Suprapubic skin (tissue), 4 donors: ENCODE measurements around the gene NUTM2A.
"Not testable (repeated sequence)": the region's sequence is repeated elsewhere in the genome, so short reads cannot be mapped to it uniquely, and the experiment has no call there.

ENCODE experiments used
- CTCF ChIP-seq, 2 donors: fragments of 200-600 bp in 1 of 2; fragments of 450-650 bp in 1 of 2; sonication (generic) in 1 of 2; IDR thresholded peaks; one replicate each; pipeline ENCODE4 v1.5.1; 2016 to 2019; ENCODE audit warnings: antibody characterized with exemption in 2 of 2, mild to moderate bottlenecking in 1 of 2, moderate library complexity in 1 of 2
- EP300 ChIP-seq: sonication (generic); formaldehyde crosslinking; IDR thresholded peaks from one replicate; pipeline ENCODE4 v1.6.1; 2017; ENCODE audit warnings: antibody characterized with exemption
- POLR2AphosphoS5 ChIP-seq, 3 donors: sonication (generic); formaldehyde crosslinking; IDR thresholded peaks; one replicate each; pipeline ENCODE4 v1.6.1; 2017; ENCODE audit warnings: antibody characterized with exemption in 3 of 3

DNA sequence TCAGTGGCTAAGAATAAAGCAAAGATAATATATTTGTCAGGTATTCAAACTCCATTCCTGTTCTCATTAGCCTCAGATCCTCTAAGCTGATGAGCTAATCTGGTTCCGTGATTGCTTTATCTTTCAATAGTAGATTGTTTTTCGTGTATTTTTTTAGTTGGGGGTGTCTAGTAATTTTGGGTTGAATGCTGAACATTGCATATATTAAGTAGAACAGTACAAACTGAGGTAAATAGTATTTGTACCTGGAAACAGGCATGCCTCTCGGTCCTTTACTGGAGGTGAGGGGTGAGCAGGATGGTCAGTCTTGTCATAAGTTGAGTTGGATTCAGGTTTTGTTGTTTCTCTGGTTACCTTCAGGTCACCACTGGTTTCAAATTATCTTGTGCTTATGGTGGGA, 37.7 kb upstream of the NUTM2A start:
- TF ChIP-seq CTCF (IDR thresholded peaks at IDR 0.05); POLR2AphosphoS5 (IDR thresholded peaks at IDR 0.05); EP300: not testable (repeated sequence)
